Trophoblast cell (in vitro differentiated cells and primary cell): ENCODE results near the gene VAT1L.

Experiments used
- DNase-seq, 2 donors: peaks; one replicate each; pipeline ENCODE4 v3.0.0-alpha.2; 2016
- H2AFZ ChIP-seq: 2 replicates; pipeline ENCODE4 v1.6.1; 2013; ENCODE audit warnings: low read length, moderate library complexity, mild to moderate bottlenecking; ENCODE audit not compliant: insufficient read depth, poor library complexity
- H2AK5ac ChIP-seq: 2 replicates; pipeline ENCODE4 v1.6.1; 2013; ENCODE audit warnings: mild to moderate bottlenecking, low read length
- H2BK120ac ChIP-seq: 2 replicates; pipeline ENCODE4 v1.6.1; 2013; ENCODE audit warnings: low read length, mild to moderate bottlenecking, moderate library complexity; ENCODE audit not compliant: insufficient read depth, poor library complexity
- H2BK12ac ChIP-seq: 2 replicates; pipeline ENCODE4 v1.6.1; 2013; ENCODE audit warnings: mild to moderate bottlenecking, low read length, moderate library complexity
- H2BK5ac ChIP-seq: 2 replicates; pipeline ENCODE4 v1.6.1; 2013; ENCODE audit warnings: low read length, low read depth, moderate library complexity, mild to moderate bottlenecking; ENCODE audit not compliant: poor library complexity
- H3K14ac ChIP-seq: 2 replicates; pipeline ENCODE4 v1.6.1; 2013; ENCODE audit warnings: mild to moderate bottlenecking, low read length
- H3K18ac ChIP-seq: 2 replicates; pipeline ENCODE4 v1.6.1; 2013; ENCODE audit warnings: mild to moderate bottlenecking, low read length
- H3K23ac ChIP-seq: 2 replicates; pipeline ENCODE4 v1.6.1; 2013; ENCODE audit warnings: low read length
- H3K27ac ChIP-seq: 2 replicates; pipeline ENCODE4 v1.5.1; 2013; ENCODE audit warnings: low read depth, mild to moderate bottlenecking, inconsistent platforms, low read length, moderate library complexity
- H3K27me3 ChIP-seq: 2 replicates; pipeline ENCODE4 v1.6.1; 2013; ENCODE audit warnings: inconsistent platforms, mild to moderate bottlenecking, low read length, moderate library complexity; ENCODE audit not compliant: insufficient read depth
- H3K36me3 ChIP-seq, 2 experiments: 1 replicate in 1 of 2; 2 replicates in 1 of 2; pipeline ENCODE4 v1.6.1; 2013; ENCODE audit warnings: low read length in 2 of 2, mild to moderate bottlenecking in 2 of 2, moderate library complexity in 1 of 2; ENCODE audit not compliant: insufficient read depth in 2 of 2, control insufficient read depth in 1 of 2
- H3K4ac ChIP-seq: 2 replicates; pipeline ENCODE4 v1.6.1; 2013; ENCODE audit warnings: low read depth, mild to moderate bottlenecking, low read length, moderate library complexity
- H3K4me1 ChIP-seq, 2 experiments: 1 replicate in 1 of 2; 2 replicates in 1 of 2; pipeline ENCODE4 v1.6.1; 2013; ENCODE audit warnings: low read length in 2 of 2, mild to moderate bottlenecking in 2 of 2, moderate library complexity in 1 of 2; ENCODE audit not compliant: insufficient read depth in 2 of 2, control insufficient read depth in 1 of 2
- H3K4me2 ChIP-seq: 2 replicates; pipeline ENCODE4 v1.6.1; 2013; ENCODE audit warnings: inconsistent platforms, mild to moderate bottlenecking, low read length, moderate library complexity
- H3K4me3 ChIP-seq: 2 replicates; pipeline ENCODE4 v1.5.1; 2013; ENCODE audit warnings: mild to moderate bottlenecking, low read depth, low read length, inconsistent platforms
- H3K79me1 ChIP-seq: one replicate; pipeline ENCODE4 v1.6.1; 2013; ENCODE audit warnings: low read length
- H3K79me2 ChIP-seq: 2 replicates; pipeline ENCODE4 v1.6.1; 2013; ENCODE audit warnings: low read length, mild to moderate bottlenecking; ENCODE audit not compliant: control insufficient read depth, insufficient read depth, poor library complexity
- H3K9ac ChIP-seq: 2 replicates; pipeline ENCODE4 v1.6.1; 2013; ENCODE audit warnings: mild to moderate bottlenecking, low read length
- H3K9me3 ChIP-seq: 2 replicates; pipeline ENCODE4 v1.6.1; 2013; ENCODE audit warnings: low read depth, mild to moderate bottlenecking, control low read depth, inconsistent platforms, low read length; ENCODE audit not compliant: insufficient read depth
- H4K12ac ChIP-seq: 2 replicates; pipeline ENCODE4 v1.6.1; 2013; ENCODE audit warnings: low read depth, mild to moderate bottlenecking, low read length, moderate library complexity
- H4K8ac ChIP-seq: 2 replicates; pipeline ENCODE4 v1.6.1; 2013; ENCODE audit warnings: low read depth, mild to moderate bottlenecking, low read length, moderate library complexity
- H4K91ac ChIP-seq: one replicate; pipeline ENCODE4 v1.6.1; 2013; ENCODE audit warnings: low read depth, mild to moderate bottlenecking, low read length, moderate library complexity
- WGBS: extraction: QIAGEN DNeasy Blood & Tissue Kit; methylation state at CpG from one replicate; pipeline ENCODE4 v1.1.7; 2013; ENCODE audit warnings: missing lambda C conversion rate; ENCODE audit not compliant: insufficient read length, insufficient coverage; ENCODE audit errors: extremely low coverage; 5-methylcytosine and 5-hydroxymethylcytosine counted together

VAT1L gene

DNA sequence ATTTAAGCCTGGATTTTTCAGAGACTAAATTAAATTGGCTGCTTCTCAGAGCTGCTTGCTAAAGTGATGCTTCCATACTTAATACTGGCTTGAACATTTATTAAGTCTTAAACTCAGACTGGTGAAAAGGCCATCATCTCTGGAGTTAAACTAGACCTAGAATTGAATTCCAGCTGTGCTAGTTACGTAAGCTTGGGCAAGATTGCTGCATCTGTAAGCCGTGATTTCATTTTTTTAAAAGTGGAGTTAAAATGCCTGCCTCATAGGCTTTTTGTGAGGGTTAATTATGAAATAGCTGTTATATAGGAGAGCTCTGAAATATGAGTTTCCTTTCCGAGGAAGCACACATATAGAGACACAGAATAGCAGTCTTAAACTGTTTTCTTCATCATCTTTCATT is 84.7 kb downstream of the VAT1L start:
- H3K79me1 ChIP-seq, result no peaks in the 10 kb centered on the region
- no peak overlapping the region for H3K4me3 ChIP-seq
- no peak overlapping the region for H2BK120ac ChIP-seq
- H3K27me3 ChIP-seq, result no peaks in the 10 kb centered on the region
- no peak overlapping the region for H3K9ac ChIP-seq
- no peak overlapping the region for H3K23ac ChIP-seq
- H4K91ac ChIP-seq, result no peak overlapping the region
- H3K9me3 ChIP-seq, result peaks cover 1% of the 10 kb centered on the region
- H2AFZ ChIP-seq, result no peak overlapping the region
- WGBS, result no CpG with 5 or more reads among the region's 3 CpGs
- H3K14ac ChIP-seq, result no peak overlapping the region
- no peak for DNase-seq
- no peak overlapping the region for H3K18ac ChIP-seq
- no peak overlapping the region for H4K8ac ChIP-seq
- H2BK12ac ChIP-seq, result no peak overlapping the region
- H4K12ac ChIP-seq, result no peak overlapping the region
- no peaks in the 10 kb centered on the region for H3K79me2 ChIP-seq
- H3K36me3 ChIP-seq, result no peaks in the 10 kb centered on the region
- H3K4me2 ChIP-seq, result no peak overlapping the region
- H3K4me1 ChIP-seq, result no peaks in the 10 kb centered on the region
- no peak overlapping the region for H2BK5ac ChIP-seq
- no peak overlapping the region for H2AK5ac ChIP-seq
- H3K4ac ChIP-seq, result no peak overlapping the region
- no peak overlapping the region for H3K27ac ChIP-seq

DNA sequence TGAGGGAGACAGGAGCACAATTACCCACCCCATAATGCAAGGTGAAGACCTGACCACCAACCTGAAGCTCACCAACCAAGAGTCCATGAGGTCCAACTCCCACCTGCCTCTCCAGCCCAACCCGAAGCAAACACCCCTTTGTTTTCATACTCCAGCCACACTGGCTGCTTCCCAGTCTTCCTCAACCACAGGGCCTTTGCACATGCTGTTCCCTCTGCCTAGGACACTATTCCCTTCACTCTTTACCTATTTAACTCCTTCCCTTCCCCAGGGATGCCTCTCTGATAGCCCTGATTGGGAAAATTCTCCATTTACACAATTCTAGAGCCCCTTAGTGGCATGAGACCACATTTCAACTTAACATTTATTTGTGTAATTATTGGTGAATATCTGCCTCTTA is 86.0 kb downstream of the VAT1L start:
- Histone ChIP-seq H2BK12ac (no peak overlapping the region), H3K36me3 (no peaks in the 10 kb centered on the region), H3K79me2 (no peaks in the 10 kb centered on the region), H3K4me1 (no peaks in the 10 kb centered on the region), H3K4me3 (no peak overlapping the region), H3K14ac (no peak overlapping the region), H2AFZ (no peak overlapping the region), H3K27me3 (no peaks in the 10 kb centered on the region), H2BK120ac (no peak overlapping the region), H3K9ac (no peak overlapping the region), H2BK5ac (no peak overlapping the region), H3K79me1 (no peaks in the 10 kb centered on the region), H4K12ac (no peak overlapping the region), H3K9me3 (peaks cover 1% of the 10 kb centered on the region), H4K8ac (no peak overlapping the region), H3K23ac (no peak overlapping the region), H3K4ac (no peak overlapping the region), H4K91ac (no peak overlapping the region), H3K4me2 (no peak overlapping the region), H3K27ac (no peak overlapping the region), H2AK5ac (no peak overlapping the region), H3K18ac (no peak overlapping the region)
- no peak for DNase-seq
- no CpG with 5 or more reads among the region's 1 CpG for WGBS

DNA sequence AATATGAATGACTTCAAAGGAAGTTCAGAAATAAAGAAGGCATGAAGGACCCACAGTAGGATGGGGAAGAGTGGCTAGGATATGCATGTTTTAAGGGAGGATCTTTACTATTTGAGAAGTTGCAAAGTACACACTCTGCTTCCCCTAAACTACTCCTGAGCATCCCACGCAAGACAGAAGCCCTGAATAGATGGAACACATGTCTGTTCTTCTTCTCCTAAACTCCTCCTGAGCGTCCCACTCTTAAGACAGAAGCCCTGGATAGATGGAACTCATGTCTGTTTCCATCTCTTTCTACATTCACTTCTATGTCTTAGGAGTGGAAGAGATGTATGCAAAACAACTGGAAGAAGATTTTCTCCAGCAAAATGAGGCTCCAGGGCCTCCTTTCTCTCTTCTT is 88.4 kb downstream of the VAT1L start:
- Histone ChIP-seq H3K4me3 (no peak overlapping the region), H3K4me2 (no peak overlapping the region), H3K18ac (no peak overlapping the region), H3K4ac (no peak overlapping the region), H2BK12ac (no peak overlapping the region), H3K23ac (no peak overlapping the region), H3K9me3 (no peaks in the 10 kb centered on the region), H3K27ac (no peak overlapping the region), H4K12ac (no peak overlapping the region), H2BK5ac (no peak overlapping the region), H2AFZ (no peak overlapping the region), H3K79me2 (no peaks in the 10 kb centered on the region), H3K14ac (no peak overlapping the region), H3K36me3 (no peaks in the 10 kb centered on the region), H4K91ac (no peak overlapping the region), H3K27me3 (no peaks in the 10 kb centered on the region), H2AK5ac (no peak overlapping the region), H3K9ac (no peak overlapping the region), H4K8ac (no peak overlapping the region), H3K79me1 (no peaks in the 10 kb centered on the region), H3K4me1 (no peaks in the 10 kb centered on the region), H2BK120ac (no peak overlapping the region)
- no CpG with 5 or more reads among the region's 2 CpGs for WGBS
- DNase-seq, result no peak

- Histone ChIP-seq H2BK120ac (no peak overlapping the region), H3K79me1 (no peaks in the 10 kb centered on the region), H3K4me1 (no peaks in the 10 kb centered on the region), H4K12ac (no peak overlapping the region), H3K4me2 (no peak overlapping the region), H3K4me3 (no peak overlapping the region), H3K4ac (no peak overlapping the region), H3K18ac (no peak overlapping the region), H3K79me2 (no peaks in the 10 kb centered on the region), H3K27me3 (no peaks in the 10 kb centered on the region), H2BK5ac (no peak overlapping the region), H3K27ac (no peak overlapping the region), H2AFZ (no peak overlapping the region), H2AK5ac (no peak overlapping the region), H4K8ac (no peak overlapping the region), H3K14ac (no peak overlapping the region), H3K36me3 (no peaks in the 10 kb centered on the region), H3K9ac (no peak overlapping the region), H4K91ac (no peak overlapping the region), H3K23ac (no peak overlapping the region), H2BK12ac (no peak overlapping the region), H3K9me3 (no peaks in the 10 kb centered on the region)
- WGBS, result no CpG with 5 or more reads among the region's 7 CpGs
- no peak for DNase-seq
Measured at GRCh38 chr16:77877712-77878347, 89.5 kb downstream of the VAT1L start.
